HG03565 (cell line): ENCODE measurements around the gene CCDC88C.

Source experiments
- ATAC-seq: cut with Tn5 transposase; IDR thresholded peaks from one replicate; pipeline ENCODE4 v1.9.1; 2021; ENCODE audit warnings: mild to moderate bottlenecking, moderate library complexity; ENCODE audit not compliant: unreplicated experiment

The CCDC88C gene

GRCh38 chr14:91295851-91296796 is 121.5 kb downstream of the CCDC88C start:
- ATAC-seq, result no peak

- no peak for ATAC-seq
These were observed 122.3 kb downstream of the CCDC88C start for GRCh38 chr14:91295276-91295845.

GRCh38 chr14:91294153-91294552 is 123.5 kb downstream of the CCDC88C start:
- ATAC-seq, result no peak

- no peak for ATAC-seq
These were observed 124.3 kb downstream of the CCDC88C start for GRCh38 chr14:91293281-91293680.

- ATAC-seq, result no peak
These were observed 125.1 kb downstream of the CCDC88C start for GRCh38 chr14:91292491-91292890.

- no peak for ATAC-seq
These were observed 125.7 kb downstream of the CCDC88C start for GRCh38 chr14:91291786-91292405.

GRCh38 chr14:91290986-91291385 is 126.6 kb downstream of the CCDC88C start:
- no peak for ATAC-seq

GRCh38 chr14:91289464-91289863 is 128.2 kb downstream of the CCDC88C start:
- no peak for ATAC-seq

GRCh38 chr14:91288876-91289275 is 128.7 kb downstream of the CCDC88C start:
- ATAC-seq, result no peak

- no peak for ATAC-seq
These were observed 131.1 kb downstream of the CCDC88C start for GRCh38 chr14:91286530-91286937.

GRCh38 chr14:91284791-91285548 is 132.7 kb downstream of the CCDC88C start:
- ATAC-seq, result no peak

- ATAC-seq, result no peak
These were observed 133.4 kb downstream of the CCDC88C start for GRCh38 chr14:91284146-91284790.

- ATAC-seq, result no peak
These were observed 134.0 kb downstream of the CCDC88C start for GRCh38 chr14:91283666-91284065.

- ATAC-seq, result no peak
These were observed 134.5 kb downstream of the CCDC88C start for GRCh38 chr14:91282954-91283645.

GRCh38 chr14:91281346-91281745 is 136.3 kb downstream of the CCDC88C start:
- ATAC-seq, result no peak

- ATAC-seq, result no peak
These were observed 137.5 kb downstream of the CCDC88C start for GRCh38 chr14:91280129-91280528.

- no peak for ATAC-seq
These were observed 138.3 kb downstream of the CCDC88C start for GRCh38 chr14:91279354-91279753.

- ATAC-seq, result no peak
These were observed 139.3 kb downstream of the CCDC88C start for GRCh38 chr14:91278383-91278715.

- ATAC-seq, result no peak
These were observed 139.9 kb downstream of the CCDC88C start for GRCh38 chr14:91277546-91278382.
